GM18951 (cell line): Measurements from ENCODE around the gene MCM10.
"Not testable (repeated sequence)": the region's sequence is repeated elsewhere in the genome, so short reads cannot be mapped to it uniquely, and the experiment has no call there.

Experiments
- POLR2A ChIP-seq: IDR thresholded peaks from 4 replicates; pipeline ENCODE4 v1.6.1; 2011; ENCODE audit warnings: mild to moderate bottlenecking; ENCODE audit not compliant: insufficient read length, insufficient read depth; ENCODE audit errors: extremely low read depth
- in situ Hi-C: fragments of 300-500 bp; cut with MboI; formaldehyde crosslinking; loops from one replicate; pipeline ENCODE4 v1.12.0; 2022; ENCODE audit warnings: low sequenced_read_pairs, mixed read lengths, inconsistent platforms; ENCODE audit not compliant: unreplicated experiment

The MCM10 gene

DNA sequence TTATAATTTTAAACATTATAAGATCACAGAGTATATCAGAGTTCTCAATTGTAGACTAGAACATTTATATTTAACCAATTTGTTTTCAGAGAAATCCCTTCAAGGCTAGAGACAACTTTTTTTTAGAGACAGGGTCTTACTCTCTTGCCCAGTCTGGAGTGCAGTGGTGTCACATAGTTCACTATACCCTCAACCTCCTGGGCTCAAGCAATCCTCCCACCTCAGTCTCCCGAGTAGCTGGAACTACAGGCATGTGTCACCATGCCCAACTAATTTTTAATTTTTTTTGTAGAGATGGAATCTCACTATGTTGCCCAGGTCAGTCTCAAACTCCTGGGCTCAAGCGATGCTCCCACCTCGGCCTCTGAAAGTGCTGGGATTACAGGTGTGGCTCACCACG is 57.5 kb downstream of the MCM10 start:
- in situ Hi-C loops: no loop called here

DNA sequence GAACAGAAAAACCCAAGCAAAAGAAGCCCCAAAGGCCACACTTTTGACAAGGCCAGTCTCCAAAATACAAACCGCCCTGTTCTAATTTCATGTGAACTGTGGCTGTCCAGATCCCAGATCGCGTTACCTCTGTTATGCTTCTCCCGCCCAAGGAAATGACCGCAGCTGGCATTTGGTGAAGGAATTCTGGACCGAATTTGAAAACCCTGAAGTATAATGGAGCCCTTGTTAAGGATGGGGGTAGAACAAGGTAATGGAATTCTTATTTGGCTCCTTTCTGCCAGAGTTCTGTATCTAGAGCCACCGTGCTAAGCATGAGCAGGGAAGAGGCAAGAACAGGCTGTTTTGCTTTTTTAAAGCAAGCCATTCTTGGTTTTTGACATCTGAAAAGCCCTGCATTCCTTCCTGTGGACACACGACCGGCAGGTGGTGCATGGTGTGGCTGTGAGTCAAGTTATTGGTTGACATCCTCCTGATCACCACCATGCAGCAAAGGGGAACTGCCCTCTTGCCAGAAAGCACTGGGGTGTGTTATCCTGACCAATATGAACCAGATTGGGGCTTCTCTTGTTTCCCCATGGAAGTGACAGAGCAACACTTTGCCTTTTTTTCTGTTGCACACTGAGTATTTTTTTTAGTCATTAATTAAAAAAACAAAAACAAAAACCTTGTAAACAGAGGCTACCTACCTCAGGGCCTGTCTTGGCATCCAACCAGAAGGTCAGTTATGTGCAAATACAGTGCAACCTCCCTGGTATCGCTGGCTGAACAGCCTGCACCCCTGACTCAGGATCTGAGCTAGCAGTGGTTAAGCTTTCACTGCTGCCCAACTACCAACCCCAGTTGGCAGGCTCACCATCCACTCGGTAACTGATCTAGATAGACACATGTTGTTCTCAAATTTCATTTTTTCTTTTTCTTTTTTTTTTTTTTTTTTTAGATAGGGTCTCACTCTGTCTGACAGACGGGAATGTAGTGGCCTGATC is 58.6 kb downstream of the MCM10 start:
- in situ Hi-C loops: no loop called here
- no peak for TF ChIP-seq POLR2A

More for the DNA sequence above, 57.5 kb downstream of the MCM10 start:
- TF ChIP-seq POLR2A: no peak

DNA sequence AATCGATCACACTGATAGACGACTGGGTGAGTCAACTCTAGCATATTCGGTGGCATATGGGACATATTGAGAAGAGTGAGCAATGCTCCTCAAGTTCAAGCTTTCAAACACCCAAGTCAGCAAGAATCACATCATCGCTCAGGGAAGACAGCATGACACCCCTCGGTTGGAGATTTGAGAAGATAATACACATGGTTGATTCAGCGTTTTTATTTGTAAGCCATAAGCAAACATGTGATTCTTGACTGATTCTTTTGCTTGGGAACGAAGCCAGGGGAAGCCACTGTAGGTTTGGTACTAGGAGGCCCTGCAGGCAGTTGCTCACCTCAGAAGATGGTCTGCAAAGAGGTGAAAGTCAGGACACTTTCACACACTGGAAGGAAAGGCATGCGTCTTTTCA is 60.2 kb downstream of the MCM10 start:
- no peak for TF ChIP-seq POLR2A
- in situ Hi-C loops: no loop called here

DNA sequence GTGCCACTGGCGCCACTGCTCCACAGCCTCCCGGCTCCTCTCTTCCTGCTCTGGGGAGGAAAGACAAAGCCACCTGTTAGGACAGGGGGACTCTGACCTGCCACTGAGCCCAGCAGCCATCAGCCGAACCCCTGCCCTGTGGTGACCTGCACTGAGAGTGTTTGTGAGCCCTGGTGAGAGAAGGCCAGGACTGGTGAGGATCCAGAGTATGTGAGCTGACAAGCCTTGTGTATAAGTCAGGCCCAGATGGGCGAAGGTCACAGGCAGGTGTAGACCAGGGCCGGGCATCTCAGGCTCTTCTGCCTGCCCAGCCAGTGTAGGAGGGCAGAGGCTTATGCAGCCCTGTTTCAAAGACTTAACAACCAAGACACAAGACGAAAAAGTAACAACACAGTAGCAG is 60.8 kb downstream of the MCM10 start:
- in situ Hi-C loops: no loop called here
- TF ChIP-seq POLR2A: no peak

DNA sequence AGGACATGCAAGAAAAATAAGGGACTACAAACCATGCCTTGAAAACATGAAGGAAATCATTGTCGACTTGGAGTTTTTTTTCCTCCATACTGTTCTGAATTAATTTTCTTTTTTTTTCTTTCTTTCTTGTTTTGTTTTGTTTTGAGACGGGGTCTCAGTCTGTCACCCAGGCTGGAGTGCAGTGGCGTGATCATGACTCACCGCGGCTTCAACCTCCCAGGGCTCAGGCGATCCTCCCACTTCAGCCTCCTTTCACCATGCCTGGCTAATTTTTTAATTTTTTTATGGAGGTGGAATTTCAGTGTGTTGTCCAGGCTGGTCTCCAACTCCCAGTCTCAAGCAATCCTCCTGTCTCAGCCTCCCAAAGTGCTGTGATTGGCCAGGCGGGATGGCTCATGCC is 61.2 kb downstream of the MCM10 start:
- in situ Hi-C loops: no loop called here
- no peak for TF ChIP-seq POLR2A

DNA sequence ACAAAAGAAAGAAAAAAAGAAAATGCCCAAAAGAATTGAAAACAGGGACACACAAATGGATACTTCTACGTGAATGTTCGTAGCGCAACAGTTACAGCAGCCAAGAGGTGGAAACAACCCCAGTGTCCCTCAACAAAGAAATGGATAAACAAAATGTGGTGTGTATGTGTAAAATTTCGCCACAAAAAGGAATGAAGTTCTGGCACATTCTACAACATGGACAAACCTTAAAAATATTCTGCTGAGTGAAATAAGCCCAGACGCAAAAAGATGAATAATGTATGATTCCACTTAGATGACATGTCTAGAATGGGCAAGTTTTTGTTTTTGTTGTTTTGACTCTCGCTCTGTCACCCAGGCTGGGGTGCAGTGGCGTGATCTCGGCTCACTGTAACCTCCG is 61.9 kb downstream of the MCM10 start:
- TF ChIP-seq POLR2A: no peak
- in situ Hi-C loops: no loop called here

DNA sequence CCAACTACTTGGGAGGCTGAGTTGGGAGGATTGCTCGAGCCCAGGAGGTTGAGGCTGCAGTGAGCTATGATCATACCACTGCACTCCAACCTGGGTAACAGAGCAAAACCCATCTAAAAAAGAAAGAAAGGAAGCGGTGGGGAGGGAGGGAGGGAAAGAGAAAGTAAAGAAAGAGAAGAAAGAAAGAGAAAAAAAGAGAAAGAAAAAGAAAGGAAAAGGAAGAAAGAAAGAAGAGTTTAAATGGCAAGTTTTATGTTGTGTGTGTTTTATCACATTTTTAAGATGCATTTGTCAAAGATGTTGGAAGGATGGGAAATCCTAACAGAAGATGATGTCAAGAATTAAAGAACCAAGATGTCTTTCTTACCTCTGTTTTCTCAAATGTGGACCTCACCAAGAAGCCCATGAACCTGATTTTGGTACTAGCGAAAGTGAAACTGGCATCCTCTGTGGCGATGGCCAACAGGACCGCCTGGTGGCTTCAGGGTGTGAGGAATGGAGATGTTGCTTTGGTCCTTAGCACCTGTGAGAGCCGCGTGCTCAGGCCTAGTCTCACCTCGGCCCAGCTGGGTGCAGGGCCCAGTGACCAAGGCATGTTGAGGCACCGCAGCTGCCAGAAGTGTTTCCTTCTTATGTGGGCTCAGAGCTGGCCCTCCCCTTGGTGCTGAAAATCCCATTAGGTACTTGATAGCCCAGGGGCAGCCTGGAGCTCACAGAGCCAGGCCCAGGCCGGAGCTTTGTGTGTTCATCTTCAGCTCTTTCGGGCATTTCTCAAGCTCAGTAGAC is 63.0 kb downstream of the MCM10 start:
- no peak for TF ChIP-seq POLR2A
- in situ Hi-C loops: no loop called here

DNA sequence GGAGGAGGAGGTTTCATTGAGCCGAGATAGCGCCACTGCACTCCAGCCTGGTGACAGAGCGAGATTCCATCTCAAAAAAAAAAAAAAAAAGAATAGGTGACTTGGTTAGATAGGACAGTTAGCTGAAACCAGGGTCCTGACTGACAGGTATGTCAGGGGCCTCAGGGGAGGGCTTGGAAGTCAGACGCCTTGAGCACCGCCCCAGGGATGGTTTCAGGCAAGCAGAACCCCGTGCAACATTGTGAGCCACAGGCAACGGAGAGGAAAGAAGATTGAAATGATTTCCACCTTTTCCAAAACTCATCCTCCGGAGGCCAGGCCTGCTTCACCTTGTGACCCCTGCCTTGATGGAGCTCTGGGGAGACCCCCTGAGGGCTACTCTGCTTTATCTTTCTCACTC is 64.2 kb downstream of the MCM10 start:
- TF ChIP-seq POLR2A: no peak

DNA sequence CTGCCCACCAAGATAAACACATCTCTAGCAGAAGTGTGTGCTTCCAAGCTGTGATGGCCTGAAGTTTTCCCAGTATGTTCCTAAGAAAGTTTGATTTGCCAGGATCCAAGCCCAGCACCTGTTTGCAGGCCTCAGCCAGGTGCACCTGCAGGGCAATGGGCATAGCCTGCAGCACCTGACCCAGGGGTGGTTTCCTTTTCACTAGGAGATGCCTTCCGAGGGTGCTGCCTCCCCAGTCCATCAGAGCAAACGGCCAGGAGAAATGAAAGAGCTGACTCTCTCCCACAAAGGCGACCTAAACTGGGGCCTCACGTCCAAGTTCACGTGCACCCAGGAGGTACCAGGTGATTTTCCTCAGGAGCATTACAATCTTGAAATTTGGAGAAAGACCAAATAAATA is 65.7 kb downstream of the MCM10 start:
- in situ Hi-C loops: no loop called here
- TF ChIP-seq POLR2A: no peak

More for the DNA sequence above, 64.2 kb downstream of the MCM10 start:
- in situ Hi-C loops: no loop called here

DNA sequence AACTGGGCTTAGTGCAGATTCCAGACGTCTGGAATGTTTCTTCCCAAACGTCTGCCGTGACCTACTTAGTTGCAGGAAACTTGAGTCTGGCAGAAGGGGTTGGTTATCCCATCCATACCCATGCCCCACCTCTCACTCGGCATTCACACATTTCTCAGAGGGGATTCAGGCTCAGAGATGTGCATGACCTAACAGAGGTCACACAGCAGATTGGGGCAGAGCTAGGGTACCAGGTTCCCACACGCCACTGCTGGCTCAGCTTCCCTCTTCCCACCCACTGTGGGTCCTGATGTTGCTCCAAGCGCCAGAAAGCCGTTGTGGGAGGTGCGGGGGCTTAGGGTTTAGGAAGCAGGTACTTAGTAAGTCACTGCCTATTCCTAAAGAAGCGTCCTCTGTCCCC is 69.8 kb downstream of the MCM10 start:
- in situ Hi-C loops: no loop called here

DNA sequence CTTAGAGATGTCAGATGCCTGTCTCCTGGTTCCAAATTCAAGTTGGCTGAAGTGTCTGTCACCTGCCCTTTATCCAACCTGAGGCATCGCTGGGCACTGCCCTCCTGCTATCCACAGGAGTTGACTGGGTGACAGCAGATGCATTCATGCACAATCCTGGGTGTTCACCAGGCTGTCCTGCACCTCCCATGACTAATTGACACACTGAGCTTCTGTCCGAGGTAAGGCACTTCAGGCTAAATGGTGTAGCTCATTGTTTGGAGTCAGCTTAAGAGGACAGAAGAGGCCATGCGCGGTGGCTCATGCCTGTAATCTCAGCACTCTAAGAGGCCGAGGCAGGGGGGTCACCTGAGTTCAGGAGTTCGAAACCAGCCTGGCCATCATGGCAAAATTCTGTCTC is 70.5 kb downstream of the MCM10 start:
- in situ Hi-C loops: no loop called here
- no peak for TF ChIP-seq POLR2A

More for the DNA sequence above, 69.8 kb downstream of the MCM10 start:
- no peak for TF ChIP-seq POLR2A

DNA sequence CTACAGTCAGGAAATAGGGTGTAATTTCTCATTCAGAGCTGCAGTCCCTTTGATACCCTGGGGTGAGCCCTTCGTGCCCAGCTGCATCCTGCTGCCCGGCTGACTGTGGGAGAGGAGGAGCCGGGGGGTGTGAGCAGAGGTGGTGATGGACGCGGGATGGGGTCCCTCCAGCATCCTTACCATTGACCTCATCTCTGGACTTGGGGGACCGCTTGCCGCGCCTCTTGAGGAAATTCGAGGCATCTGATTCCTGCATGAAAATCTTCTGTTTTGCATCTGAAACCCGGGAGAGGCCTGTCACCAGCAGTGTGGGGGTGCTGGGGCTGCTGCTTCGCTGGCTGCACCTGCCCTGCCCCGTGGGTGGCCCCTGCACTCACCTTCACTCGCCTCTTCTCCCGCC is 72.0 kb downstream of the MCM10 start:
- in situ Hi-C loops: no loop called here

DNA sequence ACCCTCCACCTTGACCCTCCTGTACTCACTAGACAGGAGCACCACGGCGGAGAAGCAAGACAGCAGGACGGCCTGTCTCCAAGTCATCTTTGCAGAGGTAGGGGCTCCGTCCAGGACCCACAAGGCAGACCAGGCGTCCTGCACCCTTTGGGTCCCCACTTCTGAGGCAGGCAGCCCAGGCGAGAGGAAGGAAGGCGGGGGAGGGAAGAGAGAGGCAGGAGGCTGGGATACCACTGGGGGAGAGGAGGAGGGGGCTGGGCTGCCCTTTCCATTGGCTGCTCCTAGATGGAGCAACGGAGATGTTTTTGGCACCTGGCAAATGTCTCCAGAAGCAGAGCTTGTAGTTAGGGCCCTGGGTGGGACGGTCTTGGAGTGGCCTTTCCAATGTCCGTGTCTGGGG is 72.8 kb downstream of the MCM10 start, which contains the start of gene UCMA:
Gene UCMA (minus strand): TSS at position 203 of the 400 bp plus-strand sequence. CDS start 116 bp downstream, at position 87.
- TF ChIP-seq POLR2A: no peak
- in situ Hi-C loops: no loop called here

More for the DNA sequence above, 72.0 kb downstream of the MCM10 start:
- TF ChIP-seq POLR2A: no peak

DNA sequence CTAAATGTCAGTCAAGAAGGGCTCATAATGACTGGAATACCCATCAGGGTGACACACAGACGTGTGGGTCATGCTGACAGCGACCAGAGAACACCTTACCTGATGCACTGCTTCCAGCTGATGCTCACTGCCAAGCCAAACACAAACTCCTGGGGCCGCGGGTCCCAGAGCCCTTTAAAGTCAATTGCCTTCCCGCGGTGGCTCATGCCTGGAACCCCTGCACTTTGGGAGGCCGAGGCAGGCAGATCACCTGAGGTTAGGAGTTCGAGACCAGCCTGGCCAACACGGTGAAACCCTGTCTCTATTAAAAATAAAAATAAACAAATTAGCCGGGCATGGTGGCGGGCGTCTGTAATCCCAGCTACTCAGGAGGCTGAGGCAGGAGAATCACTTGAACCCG is 73.4 kb downstream of the MCM10 start:
- in situ Hi-C loops: not testable (repeated sequence)

DNA sequence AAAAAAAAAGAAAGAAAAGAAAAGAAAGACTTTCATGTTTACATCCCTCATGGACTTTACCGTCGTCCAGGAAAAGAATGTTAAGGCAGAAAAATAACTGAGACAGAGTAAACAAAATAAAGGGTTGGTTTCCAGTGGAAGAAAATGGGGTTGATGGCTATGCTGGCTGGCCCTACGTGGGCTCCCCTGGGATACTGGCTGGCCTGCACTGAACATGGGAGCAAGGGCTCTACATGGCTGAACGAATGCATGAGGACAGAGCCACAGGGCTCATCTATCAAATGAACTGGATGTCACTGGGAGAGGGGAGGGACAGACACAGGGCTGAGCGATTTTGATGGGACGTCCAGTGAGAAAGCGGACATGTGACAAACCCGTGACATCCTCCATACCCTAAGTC is 75.3 kb downstream of the MCM10 start:
- TF ChIP-seq POLR2A: no peak
- in situ Hi-C loops: no loop called here
